ENCODE data around the gene ZDHHC19. TPM values are rescaled to one million over a fixed set of nuclear protein-coding genes. Genes with fewer than 3 reads are reported as not detected.
"Not testable (repeated sequence)": the region's sequence is repeated elsewhere in the genome, so short reads cannot be mapped to it uniquely, and the experiment has no call there.

The ZDHHC19 gene
- total and polyA plus RNA-seq, 5 donors from 2014 or later, result not detected

- Histone ChIP-seq H3K27ac (ENCODE audit: insufficient read depth, low read length, poor library complexity, severe bottlenecking) (no peak overlapping the region), H3K4me3 (ENCODE audit: low read depth, low read length) (no peak overlapping the region), H3K36me3 (ENCODE audit: control insufficient read depth, insufficient read depth, low read length) (no peaks in the 10 kb centered on the region), H3K4me1 (ENCODE audit: control insufficient read depth, insufficient read depth, low read length, poor library complexity, severe bottlenecking) (peaks cover 7% of the 10 kb centered on the region), H3K27me3 (ENCODE audit: control insufficient read depth, insufficient read depth, low read length) (no peaks in the 10 kb centered on the region), H3K9me3 (ENCODE audit: control insufficient read depth in 2 of 2, low read length in 2 of 2) (no peaks in the 10 kb centered on the region)
- Mint-ChIP-seq H3K4me1 (peaks cover 0 to 19% (median 10%) of the 10 kb centered on the region in 4 donors), H3K36me3 (no peaks in the 10 kb centered on the region), H3K27ac (no peak overlapping the region), H3K9me3 (peaks cover 0 to 1% (median 0%) of the 10 kb centered on the region in 7 donors), H3K4me3 (no peak overlapping the region), H3K27me3 (no peaks in the 10 kb centered on the region)
- DNase-seq (no peak), ATAC-seq (ENCODE audit: low read depth in 2 of 2) (no peak)
Measured at GRCh38 chr3:196215493-196216020, 4.4 kb upstream of the ZDHHC19 start.

DNA sequence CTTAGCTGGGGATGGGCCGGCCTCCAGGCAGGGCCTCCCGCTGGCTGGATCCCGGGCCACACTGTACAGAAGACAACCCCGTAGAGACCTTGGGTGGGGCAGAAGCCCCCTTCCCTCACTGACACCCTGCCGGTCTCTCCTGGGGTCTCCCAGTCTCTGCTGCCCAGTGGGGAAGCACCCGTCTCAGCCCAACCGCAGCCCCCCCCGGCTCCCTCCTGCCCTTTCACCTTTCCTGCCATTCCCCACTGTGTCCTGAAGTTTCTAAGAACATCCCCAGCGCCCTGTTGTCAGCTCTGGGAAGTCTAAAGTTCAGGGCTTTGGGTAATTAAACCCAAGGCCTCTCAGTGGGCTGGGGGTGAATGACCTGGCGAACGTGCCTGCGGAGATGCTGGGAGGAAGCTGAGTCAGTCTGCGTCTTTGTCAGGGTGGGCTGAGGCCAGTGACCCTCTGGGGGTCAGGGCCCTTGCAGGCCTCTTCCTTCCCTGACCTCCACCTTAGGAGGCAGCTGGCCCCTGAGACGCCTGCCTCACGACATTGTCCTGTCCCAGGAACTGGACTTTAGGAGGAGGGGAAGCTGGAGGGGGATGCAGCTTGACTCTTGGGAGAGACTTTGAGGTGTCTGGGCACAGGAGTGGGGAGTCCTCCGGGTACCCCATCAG is 3.7 kb upstream of the ZDHHC19 start:
- H3K27ac ChIP-seq (ENCODE audit: insufficient read depth, low read length, poor library complexity, severe bottlenecking), result no peak overlapping the region
- peaks cover 0 to 19% (median 10%) of the 10 kb centered on the region in 4 donors for H3K4me1 Mint-ChIP-seq
- no peaks in the 10 kb centered on the region for H3K27me3 ChIP-seq (ENCODE audit: control insufficient read depth, insufficient read depth, low read length)
- H3K4me3 ChIP-seq (ENCODE audit: low read depth, low read length), result no peak overlapping the region
- H3K27me3 Mint-ChIP-seq, result no peaks in the 10 kb centered on the region
- DNase-seq (no peak), ATAC-seq (ENCODE audit: low read depth in 2 of 2) (no peak)
- H3K27ac Mint-ChIP-seq, result no peak overlapping the region
- no peaks in the 10 kb centered on the region for H3K36me3 Mint-ChIP-seq
- peaks cover 7% of the 10 kb centered on the region for H3K4me1 ChIP-seq (ENCODE audit: control insufficient read depth, insufficient read depth, low read length, poor library complexity, severe bottlenecking)
- no peaks in the 10 kb centered on the region for H3K9me3 ChIP-seq (ENCODE audit: control insufficient read depth in 2 of 2, low read length in 2 of 2)
- no peak overlapping the region for H3K4me3 Mint-ChIP-seq
- peaks cover 0 to 1% (median 0%) of the 10 kb centered on the region in 7 donors for H3K9me3 Mint-ChIP-seq
- H3K36me3 ChIP-seq (ENCODE audit: control insufficient read depth, insufficient read depth, low read length), result no peaks in the 10 kb centered on the region

DNA sequence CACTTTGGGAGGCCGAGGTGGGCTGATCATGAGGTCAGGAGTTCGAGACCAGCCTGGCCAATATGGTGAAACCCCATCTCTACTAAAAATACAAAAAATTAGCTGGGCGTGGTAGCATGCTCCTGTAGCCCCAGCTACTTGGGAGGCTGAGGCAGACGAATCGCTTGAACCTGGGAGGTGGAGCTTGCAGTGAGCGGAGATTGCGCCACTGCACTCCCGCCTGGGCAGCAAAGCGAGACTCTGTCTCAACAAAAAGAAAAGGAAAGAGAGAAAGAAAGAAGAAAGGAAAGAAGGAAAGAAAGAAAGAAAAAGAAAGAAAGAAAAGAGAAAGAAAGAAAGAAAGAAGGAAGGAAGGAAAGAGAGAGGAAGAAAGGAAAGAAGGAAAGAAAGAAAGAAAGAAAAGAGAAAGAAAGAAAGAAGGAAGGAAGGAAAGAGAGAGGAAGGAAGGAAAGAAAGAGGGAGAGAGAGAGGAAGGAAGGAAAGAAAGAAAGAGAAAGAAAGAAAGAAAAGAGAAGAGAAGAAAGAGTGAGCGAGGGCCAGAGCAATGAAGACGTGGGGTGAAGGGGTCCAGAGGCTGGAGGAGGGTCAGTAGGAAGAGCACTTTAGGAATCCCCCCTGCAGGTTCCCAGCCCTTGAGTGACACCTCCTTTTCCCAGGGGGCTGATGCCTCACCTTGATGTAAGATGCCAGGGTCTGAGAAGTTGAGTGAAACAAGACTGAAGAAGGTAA is 1.1 kb downstream of the ZDHHC19 start:
- H3K4me1 ChIP-seq (ENCODE audit: control insufficient read depth, insufficient read depth, low read length, poor library complexity, severe bottlenecking), result peaks cover 14% of the 10 kb centered on the region
- not testable (repeated sequence) for ATAC-seq (ENCODE audit: low read depth in 2 of 2); H3K36me3 Mint-ChIP-seq; H3K4me3 ChIP-seq (ENCODE audit: low read depth, low read length); H3K27me3 ChIP-seq (ENCODE audit: control insufficient read depth, insufficient read depth, low read length); H3K9me3 ChIP-seq (ENCODE audit: control insufficient read depth in 2 of 2, low read length in 2 of 2); H3K27ac ChIP-seq (ENCODE audit: insufficient read depth, low read length, poor library complexity, severe bottlenecking); H3K36me3 ChIP-seq (ENCODE audit: control insufficient read depth, insufficient read depth, low read length); H3K27me3 Mint-ChIP-seq; H3K27ac Mint-ChIP-seq; DNase-seq; H3K9me3 Mint-ChIP-seq
- peaks cover 0 to 14% (median 8%) of the 10 kb centered on the region in 4 donors for H3K4me1 Mint-ChIP-seq
- H3K4me3 Mint-ChIP-seq, result peak overlapping the region in 2 of 4 donors; percentile 35 to 51

DNA sequence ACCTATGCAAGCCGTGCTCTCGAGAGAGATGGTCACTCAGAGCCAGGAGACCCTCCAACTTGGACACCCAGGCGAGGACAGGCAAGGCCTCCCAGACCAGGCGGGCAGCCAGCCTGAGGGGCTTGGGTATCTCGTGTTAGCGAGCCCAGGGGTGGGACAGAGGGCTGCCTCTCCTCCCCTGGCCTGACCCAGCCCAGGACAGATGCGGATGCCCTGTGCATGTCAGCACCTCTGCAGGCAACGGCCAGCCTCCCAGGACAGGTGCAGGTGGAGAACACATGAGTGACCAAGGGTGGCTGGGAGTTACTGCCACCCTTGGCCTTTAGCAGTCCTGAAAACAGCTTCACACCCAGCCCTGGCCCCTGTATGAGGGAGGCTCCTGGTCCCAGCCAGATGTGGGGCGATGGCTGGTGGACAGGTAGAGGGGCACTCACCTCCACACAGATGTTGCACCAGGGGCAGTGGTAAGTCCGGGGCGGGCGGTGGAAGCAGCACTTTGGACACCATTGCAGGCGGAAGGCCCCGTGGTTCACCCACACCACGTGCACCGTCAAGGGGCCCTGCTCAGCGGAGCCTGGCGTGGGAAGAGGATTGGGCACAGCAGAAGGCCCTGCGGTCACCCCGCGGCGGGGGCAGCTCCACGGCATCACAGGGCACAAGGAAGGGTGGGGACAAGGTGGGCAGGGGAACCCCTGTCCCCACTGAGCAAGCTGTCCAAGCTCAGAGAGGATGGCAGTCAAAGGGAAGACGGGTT is 2.1 kb downstream of the ZDHHC19 start:
- Mint-ChIP-seq H3K4me3 (peak overlapping the region in 3 of 4 donors; percentile 61 to 75 (median 74)), H3K4me1 (peaks cover 3 to 15% (median 9%) of the 10 kb centered on the region in 4 donors), H3K27me3 (no peaks in the 10 kb centered on the region), H3K9me3 (peaks cover 0 to 4% (median 0%) of the 10 kb centered on the region in 7 donors), H3K27ac (no peak overlapping the region), H3K36me3 (no peaks in the 10 kb centered on the region)
- no peak for DNase-seq
- no peaks in the 10 kb centered on the region for H3K36me3 ChIP-seq (ENCODE audit: control insufficient read depth, insufficient read depth, low read length)
- no peaks in the 10 kb centered on the region for H3K27me3 ChIP-seq (ENCODE audit: control insufficient read depth, insufficient read depth, low read length)
- H3K4me3 ChIP-seq (ENCODE audit: low read depth, low read length), result no peak overlapping the region
- no peak overlapping the region for H3K27ac ChIP-seq (ENCODE audit: insufficient read depth, low read length, poor library complexity, severe bottlenecking)
- ATAC-seq (ENCODE audit: low read depth in 2 of 2), result no peak
- peaks cover 14% of the 10 kb centered on the region for H3K4me1 ChIP-seq (ENCODE audit: control insufficient read depth, insufficient read depth, low read length, poor library complexity, severe bottlenecking)
- no peaks in the 10 kb centered on the region for H3K9me3 ChIP-seq (ENCODE audit: control insufficient read depth in 2 of 2, low read length in 2 of 2)

DNA sequence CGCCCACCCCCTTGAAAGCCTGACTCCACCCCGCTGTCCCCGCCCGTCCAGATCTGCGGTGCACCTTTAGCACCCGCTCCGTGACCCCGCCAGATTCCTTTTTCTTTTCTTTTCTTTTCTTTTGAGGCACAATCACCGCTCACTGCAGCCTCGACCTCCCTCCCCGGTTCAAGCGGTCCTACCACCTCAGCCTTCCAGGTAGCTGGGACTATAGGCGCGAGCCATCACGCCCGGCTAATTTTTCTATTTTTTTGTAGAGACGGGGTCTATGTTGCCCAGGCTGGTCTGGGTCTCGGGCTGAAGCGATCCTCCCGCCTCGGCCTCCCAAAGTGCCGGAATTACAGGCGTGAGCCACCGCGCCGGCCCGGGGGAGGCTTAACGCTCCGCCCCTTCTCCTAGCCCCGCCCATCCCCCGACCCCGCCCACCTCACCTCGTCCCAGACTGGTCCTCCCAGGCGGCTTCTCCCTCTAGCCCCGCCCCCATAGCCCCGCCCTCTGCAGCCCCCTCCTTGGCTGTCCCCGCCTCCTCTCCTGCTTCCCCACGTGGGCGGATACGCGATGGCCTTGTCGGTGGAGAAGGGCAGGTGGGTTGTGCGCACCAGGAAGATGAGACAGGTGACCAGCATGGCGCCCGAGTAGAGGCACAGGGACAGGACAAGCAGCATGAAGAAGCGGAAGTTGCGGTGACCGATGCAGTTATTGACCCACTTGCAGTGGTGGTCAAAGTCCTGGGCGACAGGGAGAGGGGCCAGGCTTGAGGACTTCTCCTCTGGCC is 3.2 kb downstream of the ZDHHC19 start:
- H3K4me3 Mint-ChIP-seq, result peak overlapping the region; percentile 61 to 95 (median 86)
- peak overlapping the region in 1 of 3 donors; percentile 81 for H3K27ac Mint-ChIP-seq
- H3K4me1 ChIP-seq (ENCODE audit: control insufficient read depth, insufficient read depth, low read length, poor library complexity, severe bottlenecking), result peaks cover 14% of the 10 kb centered on the region
- H3K9me3 Mint-ChIP-seq, result peaks cover 0 to 4% (median 0%) of the 10 kb centered on the region in 7 donors
- DNase-seq (peak; percentile 53 to 72 (median 62)), ATAC-seq (ENCODE audit: low read depth in 2 of 2) (peak; percentile 40 to 62)
- peaks cover 7% of the 10 kb centered on the region for H3K27me3 Mint-ChIP-seq
- H3K9me3 ChIP-seq (ENCODE audit: control insufficient read depth in 2 of 2, low read length in 2 of 2), result no peaks in the 10 kb centered on the region
- no peak overlapping the region for H3K27ac ChIP-seq (ENCODE audit: insufficient read depth, low read length, poor library complexity, severe bottlenecking)
- H3K4me3 ChIP-seq (ENCODE audit: low read depth, low read length), result no peak overlapping the region
- H3K36me3 Mint-ChIP-seq, result no peaks in the 10 kb centered on the region
- no peaks in the 10 kb centered on the region for H3K36me3 ChIP-seq (ENCODE audit: control insufficient read depth, insufficient read depth, low read length)
- H3K4me1 Mint-ChIP-seq, result peaks cover 3 to 22% (median 10%) of the 10 kb centered on the region in 4 donors
- no peaks in the 10 kb centered on the region for H3K27me3 ChIP-seq (ENCODE audit: control insufficient read depth, insufficient read depth, low read length)

DNA sequence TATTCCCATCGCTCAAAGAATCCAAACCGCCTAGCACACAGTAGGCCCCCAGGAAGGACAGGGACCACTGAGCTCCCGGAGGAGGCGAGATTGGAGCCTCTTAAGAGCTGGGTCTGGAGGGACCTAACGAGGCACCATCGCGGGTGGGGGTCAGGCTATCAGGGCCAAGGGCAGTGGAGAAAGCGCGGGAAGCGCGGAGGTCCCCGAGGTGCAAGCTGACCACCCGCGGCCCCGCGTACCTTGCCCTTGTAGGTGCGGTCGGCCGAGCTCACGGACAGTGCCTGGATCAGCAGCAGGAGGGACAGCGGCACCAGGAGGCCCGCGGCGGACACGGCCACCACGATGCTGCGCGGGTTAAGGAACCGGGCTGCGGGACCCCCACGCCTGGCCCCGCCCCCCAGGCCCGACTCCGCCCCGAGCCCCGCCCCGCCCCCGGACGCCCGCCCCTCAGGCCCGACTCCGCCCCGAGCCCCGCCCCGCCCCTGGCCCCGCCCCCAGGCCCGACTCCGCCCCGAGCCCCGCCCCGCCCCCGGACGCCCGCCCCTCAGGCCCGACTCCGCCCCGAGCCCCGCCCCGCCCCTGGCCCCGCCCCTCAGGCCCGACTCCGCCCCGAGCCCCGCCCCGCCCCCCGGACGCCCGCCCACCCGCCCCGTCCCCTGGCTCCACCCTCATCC is 3.9 kb downstream of the ZDHHC19 start:
- peak overlapping the region in 3 of 4 donors; percentile 58 to 86 (median 61) for H3K4me3 Mint-ChIP-seq
- Histone ChIP-seq H3K27ac (ENCODE audit: insufficient read depth, low read length, poor library complexity, severe bottlenecking) (no peak overlapping the region), H3K4me1 (ENCODE audit: control insufficient read depth, insufficient read depth, low read length, poor library complexity, severe bottlenecking) (peaks cover 14% of the 10 kb centered on the region), H3K36me3 (ENCODE audit: control insufficient read depth, insufficient read depth, low read length) (no peaks in the 10 kb centered on the region), H3K9me3 (ENCODE audit: control insufficient read depth in 2 of 2, low read length in 2 of 2) (no peaks in the 10 kb centered on the region), H3K27me3 (ENCODE audit: control insufficient read depth, insufficient read depth, low read length) (no peaks in the 10 kb centered on the region), H3K4me3 (ENCODE audit: low read depth, low read length) (no peak overlapping the region)
- H3K27ac Mint-ChIP-seq, result peak overlapping the region in 1 of 3 donors; percentile 85
- peaks cover 0 to 4% (median 0%) of the 10 kb centered on the region in 7 donors for H3K9me3 Mint-ChIP-seq
- DNase-seq (peak in 1 of 3 donors; percentile 41), ATAC-seq (ENCODE audit: low read depth in 2 of 2) (peak; percentile 23 to 35)
- H3K27me3 Mint-ChIP-seq, result peaks cover 8% of the 10 kb centered on the region
- H3K4me1 Mint-ChIP-seq, result peaks cover 3 to 16% (median 10%) of the 10 kb centered on the region in 4 donors
- no peaks in the 10 kb centered on the region for H3K36me3 Mint-ChIP-seq
